ENCODE data around the gene HOXA7.

Gene HOXA7

DNA sequence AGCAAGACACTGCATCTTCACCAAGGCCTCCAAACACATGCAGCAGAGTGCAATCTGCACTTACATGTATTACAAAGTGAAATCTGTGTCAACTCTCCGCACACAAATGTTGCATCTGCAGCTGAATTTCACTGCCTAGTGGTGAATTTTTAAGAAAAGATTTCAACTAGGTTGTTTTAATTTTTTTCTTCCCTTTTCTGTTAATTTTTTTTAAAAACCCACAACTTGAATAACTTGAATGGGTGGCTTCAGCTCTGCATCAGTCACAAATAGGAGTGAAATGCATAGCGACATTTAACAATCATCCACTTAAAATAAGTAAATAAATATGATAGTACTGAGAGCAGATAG, 37.5 kb upstream of the HOXA7 start:
- Histone ChIP-seq H3K27ac (no peak overlapping the region), H3K27me3 (replicated peaks) (peaks cover 95% of the 10 kb centered on the region), H3K36me3 (replicated peaks) (no peaks in the 10 kb centered on the region), H3K4me3 (ENCODE audit: low read depth, low read length) (no peak overlapping the region)
- in situ Hi-C loops (cut with HindIII; ENCODE audit: low pct_ligation_motif_present, low sequenced_read_pairs) = no loop called here
- DNase-seq = no peak
- no peak for TF ChIP-seq CTCF (IDR thresholded peaks at IDR 0.05; ENCODE audit: low read depth, low read length, missing control alignments)

- Histone ChIP-seq H3K27me3 (replicated peaks) (peaks cover 95% of the 10 kb centered on the region), H3K4me3 (ENCODE audit: low read depth, low read length) (no peak overlapping the region), H3K36me3 (replicated peaks) (no peaks in the 10 kb centered on the region), H3K27ac (no peak overlapping the region)
- no peak for DNase-seq
- in situ Hi-C loops (cut with HindIII; ENCODE audit: low pct_ligation_motif_present, low sequenced_read_pairs) = no loop called here
- no peak for TF ChIP-seq CTCF (IDR thresholded peaks at IDR 0.05; ENCODE audit: low read depth, low read length, missing control alignments)
Observed at GRCh38 chr7:27193335-27194001, 37.0 kb upstream of the HOXA7 start.

- no peak for TF ChIP-seq CTCF (IDR thresholded peaks at IDR 0.05; ENCODE audit: low read depth, low read length, missing control alignments)
- no peak for DNase-seq
- in situ Hi-C loops (cut with HindIII; ENCODE audit: low pct_ligation_motif_present, low sequenced_read_pairs) = no loop called here
- Histone ChIP-seq H3K27ac (no peak overlapping the region), H3K4me3 (ENCODE audit: low read depth, low read length) (no peak overlapping the region), H3K27me3 (replicated peaks) (peaks cover 95% of the 10 kb centered on the region), H3K36me3 (replicated peaks) (no peaks in the 10 kb centered on the region)
Observed at GRCh38 chr7:27192546-27193334, 36.3 kb upstream of the HOXA7 start.

DNA sequence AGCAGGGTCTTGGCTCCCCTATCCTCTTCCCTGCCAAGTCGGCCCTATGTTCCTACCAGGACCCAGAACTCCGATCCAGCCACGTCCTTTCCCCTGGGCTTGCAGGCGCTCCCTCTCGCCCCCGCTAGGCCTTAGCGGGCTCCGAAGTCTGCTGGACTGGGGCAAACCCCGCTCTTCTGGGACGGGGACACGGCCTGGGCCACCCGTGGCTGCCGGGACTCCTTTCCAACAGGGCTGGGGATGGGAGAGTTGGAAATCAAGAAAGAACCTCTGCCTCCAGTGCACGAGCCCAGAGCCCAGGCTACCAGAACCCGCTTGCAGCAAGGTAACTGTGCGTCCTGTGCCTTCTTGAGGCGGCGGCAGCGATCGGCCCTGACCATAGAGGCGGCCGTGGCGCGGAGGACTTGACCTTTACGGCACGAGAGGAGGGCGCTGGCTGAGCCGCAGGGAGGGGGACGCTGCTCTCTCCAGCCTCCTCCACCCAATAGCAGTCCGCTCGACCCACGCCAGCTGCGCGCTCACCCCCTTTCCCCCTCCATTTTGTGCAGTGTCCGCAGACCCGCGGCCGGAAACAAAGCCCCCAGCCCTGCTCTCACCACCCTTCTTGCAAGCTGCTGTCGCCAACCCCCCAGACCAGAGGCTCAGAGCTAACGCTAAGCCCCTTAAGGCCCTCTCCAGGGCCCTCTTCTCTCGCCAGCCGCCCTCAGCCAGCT, 35.5 kb upstream of the HOXA7 start:
- in situ Hi-C loops (cut with HindIII; ENCODE audit: low pct_ligation_motif_present, low sequenced_read_pairs) = no loop called here
- no peak for DNase-seq
- no peaks in the 10 kb centered on the region for H3K36me3 ChIP-seq (replicated peaks)
- H3K4me3 ChIP-seq (ENCODE audit: low read depth, low read length) = no peak overlapping the region
- no peak for TF ChIP-seq CTCF (IDR thresholded peaks at IDR 0.05; ENCODE audit: low read depth, low read length, missing control alignments)
- no peak overlapping the region for H3K27ac ChIP-seq
- H3K27me3 ChIP-seq (replicated peaks) = peaks cover 95% of the 10 kb centered on the region

GRCh38 chr7:27191161-27191731, 34.8 kb upstream of the HOXA7 start:
- Histone ChIP-seq H3K27me3 (replicated peaks) (peaks cover 97% of the 10 kb centered on the region), H3K4me3 (ENCODE audit: low read depth, low read length) (no peak overlapping the region), H3K27ac (no peak overlapping the region), H3K36me3 (replicated peaks) (no peaks in the 10 kb centered on the region)
- in situ Hi-C loops (cut with HindIII; ENCODE audit: low pct_ligation_motif_present, low sequenced_read_pairs) = no loop called here
- no peak for DNase-seq
- TF ChIP-seq CTCF (IDR thresholded peaks at IDR 0.05; ENCODE audit: low read depth, low read length, missing control alignments) = no peak

Data from brain microvascular endothelial cell (primary cell).